Naive thymus-derived CD4-positive, alpha-beta T cell (primary cell): ENCODE measurements around the gene JAG2. TPM values are rescaled to one million over a fixed set of nuclear protein-coding genes. Genes with fewer than 3 reads are reported as not detected.

Source experiments
- ATAC-seq: fragments of 150-1000 bp; cut with Tn5 transposase; 2 replicates; pipeline ENCODE4 v1.10.0; 2021; ENCODE audit warnings: mild to moderate bottlenecking, moderate library complexity
- CTCF ChIA-PET: fragments of 350-600 bp; sonication (Branson Sonifier 250); formaldehyde crosslinking; loops from one replicate; lab custom pipeline; 2021; ENCODE audit warnings: antibody characterized with exemption; lab: Charles Lee
- POLR2A ChIA-PET: fragments of 350-600 bp; sonication (Branson Sonifier 250); formaldehyde crosslinking; loops from one replicate; lab custom pipeline; 2021; ENCODE audit warnings: antibody characterized with exemption, inconsistent platforms; lab: Charles Lee
- DNase-seq, 9 donors: peaks; one replicate each; pipeline versions ENCODE4 v3.0.0 to v3.0.0-alpha.2; 2020 to 2022; ENCODE audit warnings: mixed read lengths in 1 of 9
- H3K27ac ChIP-seq: one replicate; pipeline ENCODE4 v1.7.0; 2013; ENCODE audit warnings: mild to moderate bottlenecking, low read depth, low read length, moderate library complexity
- H3K27me3 ChIP-seq, 2 donors: one replicate each; pipeline ENCODE4 v1.7.0; 2013; ENCODE audit warnings: low read length in 2 of 2, mild to moderate bottlenecking in 2 of 2, moderate library complexity in 2 of 2; ENCODE audit not compliant: control insufficient read depth in 2 of 2, insufficient read depth in 2 of 2
- H3K36me3 ChIP-seq, 3 experiments: 1 replicate in 2 of 3; 2 replicates in 1 of 3; pipeline ENCODE4 v1.7.0; 2013; ENCODE audit warnings: low read length in 3 of 3, mild to moderate bottlenecking in 3 of 3, moderate library complexity in 1 of 3; ENCODE audit not compliant: insufficient read depth in 3 of 3, control insufficient read depth in 2 of 3
- H3K4me1 ChIP-seq, 2 donors: one replicate each; pipeline ENCODE4 v1.7.0; 2013; ENCODE audit warnings: low read length in 2 of 2, mild to moderate bottlenecking in 2 of 2, moderate library complexity in 1 of 2; ENCODE audit not compliant: control insufficient read depth in 2 of 2, insufficient read depth in 2 of 2
- H3K4me3 ChIP-seq: 2 replicates; pipeline ENCODE4 v1.7.0; 2013; ENCODE audit warnings: mild to moderate bottlenecking, low read length
- H3K9me3 ChIP-seq, 3 experiments: 1 replicate in 2 of 3; 2 replicates in 1 of 3; pipeline ENCODE4 v1.7.0; 2013; ENCODE audit warnings: low read length in 3 of 3; ENCODE audit not compliant: control insufficient read depth in 2 of 3
- H3K27ac Mint-ChIP-seq, 9 donors: one replicate each; pipeline ENCODE4 v1.8.0; 2020 to 2022; ENCODE audit warnings: mixed read lengths in 9 of 9, mild to moderate bottlenecking in 8 of 9, moderate library complexity in 5 of 9, inconsistent platforms in 2 of 9
- H3K27me3 Mint-ChIP-seq, 5 donors: one replicate each; pipeline ENCODE4 v1.8.0; 2021 to 2022; ENCODE audit warnings: mixed read lengths in 5 of 5, mild to moderate bottlenecking in 1 of 5
- H3K36me3 Mint-ChIP-seq, 5 donors: one replicate each; pipeline ENCODE4 v1.8.0; 2020 to 2022; ENCODE audit warnings: mixed read lengths in 5 of 5, mild to moderate bottlenecking in 3 of 5, inconsistent platforms in 1 of 5
- H3K4me1 Mint-ChIP-seq, 7 donors: one replicate each; pipeline ENCODE4 v1.8.0; 2020 to 2022; ENCODE audit warnings: mixed read lengths in 7 of 7, mild to moderate bottlenecking in 3 of 7, inconsistent platforms in 1 of 7
- H3K4me3 Mint-ChIP-seq, 10 donors: one replicate each; pipeline ENCODE4 v1.8.0; 2020 to 2022; ENCODE audit warnings: mild to moderate bottlenecking in 10 of 10, mixed read lengths in 10 of 10, moderate library complexity in 6 of 10, inconsistent platforms in 2 of 10
- H3K9me3 Mint-ChIP-seq, 11 donors: one replicate each; pipeline ENCODE4 v1.8.0; 2020 to 2022; ENCODE audit warnings: mixed read lengths in 11 of 11, mild to moderate bottlenecking in 4 of 11, inconsistent platforms in 1 of 11, moderate library complexity in 1 of 11
- intact Hi-C, 2 donors: fragments of 100-400 bp; cut with micrococcal nuclease; formaldehyde crosslinking; loops; one replicate each; pipeline ENCODE4 v1.15.1; 2023
- polyA plus RNA-seq, 2 donors: library from polyadenylated mRNA; unstranded; fragments of 300-500 nt; fragmentation: Illumina TruSeq; gene quantifications; one replicate each; pipeline ENCODE4 v1.2.3, GENCODE V29; 2021
- total RNA-seq, 6 experiments: library from RNA in 5 of 6; stranded (reverse) in 5 of 6; gene quantifications; 1 replicate in 5 of 6; 2 replicates in 1 of 6; pipeline ENCODE4 v1.2.3 and lab custom pipeline; 2021 to 2026

The JAG2 gene
- total and polyA plus RNA-seq, 7 experiments from 2014 or later = 0.21 to 5.7 (median 1.3) TPM; not detected in 1

GRCh38 chr14:105146976-105147635 lies 21.5 kb downstream of the JAG2 start:
- ATAC-seq = no peak
- Mint-ChIP-seq H3K27me3 (no peaks in the 10 kb centered on the region), H3K36me3 (no peaks in the 10 kb centered on the region), H3K4me3 (no peak overlapping the region), H3K27ac (no peak overlapping the region), H3K9me3 (no peaks in the 10 kb centered on the region), H3K4me1 (no peaks in the 10 kb centered on the region)
- Histone ChIP-seq H3K36me3 (no peaks in the 10 kb centered on the region), H3K4me1 (no peaks in the 10 kb centered on the region), H3K4me3 (no peak overlapping the region), H3K27me3 (no peaks in the 10 kb centered on the region), H3K27ac (no peak overlapping the region), H3K9me3 (no peaks in the 10 kb centered on the region)
- intact Hi-C loops = no loop called here
- ChIA-PET POLR2A (no interaction called here), CTCF (no interaction called here)
- DNase-seq = no peak

- Histone ChIP-seq H3K36me3 (no peaks in the 10 kb centered on the region), H3K4me3 (no peak overlapping the region), H3K27me3 (no peaks in the 10 kb centered on the region), H3K27ac (no peak overlapping the region), H3K9me3 (no peaks in the 10 kb centered on the region), H3K4me1 (no peaks in the 10 kb centered on the region)
- H3K4me1 Mint-ChIP-seq = no peaks in the 10 kb centered on the region
- no peaks in the 10 kb centered on the region for H3K27me3 Mint-ChIP-seq
- POLR2A ChIA-PET = no interaction called here
- intact Hi-C loops = no loop called here
- no peak overlapping the region for H3K4me3 Mint-ChIP-seq
- ATAC-seq (no peak), DNase-seq (peak in 1 of 9 donors; percentile 4)
- H3K27ac Mint-ChIP-seq = no peak overlapping the region
- CTCF ChIA-PET = no interaction called here
- peaks cover 0 to 2% (median 0%) of the 10 kb centered on the region in 11 donors for H3K9me3 Mint-ChIP-seq
- H3K36me3 Mint-ChIP-seq = peaks cover 0 to 2% (median 0%) of the 10 kb centered on the region in 5 donors
These were observed 22.2 kb downstream of the JAG2 start for GRCh38 chr14:105146181-105146975.

DNA sequence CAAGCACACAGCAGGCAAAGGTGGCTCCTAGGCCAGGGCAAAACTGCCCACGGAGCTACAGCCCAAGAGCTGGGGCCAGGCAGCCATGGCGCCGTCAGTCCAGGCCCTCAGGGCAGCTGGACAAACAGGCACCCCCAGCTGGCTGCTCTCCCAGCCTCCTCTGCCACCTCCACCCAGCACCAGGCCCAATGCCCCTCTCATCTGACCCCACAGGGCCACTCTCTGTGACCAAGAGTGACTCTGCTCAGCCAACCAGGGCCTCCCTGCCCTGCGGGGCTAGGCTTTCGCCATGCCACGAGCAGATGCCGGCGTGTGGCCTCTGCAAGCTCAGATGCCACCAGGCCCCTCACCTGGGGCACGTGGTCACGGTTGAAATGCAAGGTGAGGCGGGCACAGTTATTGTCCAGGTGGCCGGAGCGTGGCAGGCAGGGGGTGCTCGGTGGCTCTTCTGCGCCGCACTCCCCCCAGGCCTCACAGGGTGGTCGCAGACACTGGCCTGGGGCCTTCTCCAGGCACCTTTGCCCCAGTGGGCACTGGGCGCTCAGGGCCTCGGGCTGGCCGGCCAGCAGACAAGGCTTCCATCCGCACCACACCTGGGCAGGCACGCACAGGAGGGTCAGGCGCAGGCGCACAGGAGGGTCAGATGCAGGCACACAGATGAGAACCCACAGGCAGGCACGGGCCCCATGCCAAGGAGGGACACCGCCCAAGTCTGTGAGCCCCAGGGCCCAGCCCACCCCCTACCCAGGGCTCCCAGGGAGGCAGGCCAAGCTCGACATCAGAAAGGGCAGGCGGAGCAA lies 23.0 kb downstream of the JAG2 start:
- Mint-ChIP-seq H3K4me1 (no peaks in the 10 kb centered on the region), H3K27me3 (no peaks in the 10 kb centered on the region), H3K36me3 (peaks cover 0 to 5% (median 0%) of the 10 kb centered on the region in 5 donors), H3K4me3 (no peak overlapping the region), H3K27ac (no peak overlapping the region), H3K9me3 (peaks cover 0 to 10% (median 0%) of the 10 kb centered on the region in 11 donors)
- peaks cover 0 to 2% (median 0%) of the 10 kb centered on the region in 3 experiments for H3K9me3 ChIP-seq
- no peaks in the 10 kb centered on the region for H3K4me1 ChIP-seq
- intact Hi-C loops = no loop called here
- CTCF ChIA-PET = no interaction called here
- ATAC-seq (no peak), DNase-seq (peak in 1 of 9 donors; percentile 7)
- no peaks in the 10 kb centered on the region for H3K27me3 ChIP-seq
- H3K36me3 ChIP-seq = no peaks in the 10 kb centered on the region
- H3K4me3 ChIP-seq = no peak overlapping the region
- no peak overlapping the region for H3K27ac ChIP-seq
- POLR2A ChIA-PET = no interaction called here

DNA sequence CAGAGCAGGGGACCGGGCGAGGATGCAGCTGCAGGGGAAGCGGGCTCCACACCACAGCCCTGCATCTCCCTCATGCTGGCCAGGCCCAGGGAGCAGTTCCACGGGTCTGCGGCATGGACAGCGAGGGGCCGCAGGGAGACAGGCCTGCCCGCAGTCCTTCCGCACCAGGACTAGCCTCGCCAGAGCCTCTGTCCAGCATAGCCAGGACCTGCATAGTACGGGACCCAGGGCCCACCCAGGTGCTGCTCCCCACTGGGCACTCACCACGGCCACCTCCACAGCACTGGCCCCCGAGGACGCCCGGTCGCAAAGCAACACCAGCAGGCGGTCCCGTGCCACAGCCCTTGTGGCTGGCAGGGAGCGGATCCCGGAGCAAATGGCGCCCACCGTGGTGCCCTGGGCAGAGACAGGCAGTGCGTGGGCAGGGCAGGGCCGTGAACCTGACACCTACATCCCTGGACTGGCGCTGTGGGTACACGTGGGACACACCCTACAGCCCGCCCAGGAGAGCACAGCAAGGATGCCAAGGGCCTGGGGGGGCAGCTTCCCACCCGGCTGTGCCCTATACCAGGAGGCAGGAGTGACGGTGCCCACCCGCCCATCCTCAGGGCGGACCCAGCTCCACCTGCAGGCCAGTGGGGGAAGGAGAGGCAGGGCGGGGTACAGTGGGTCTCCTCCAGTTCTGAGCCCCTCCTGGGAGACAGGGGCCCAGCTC lies 23.8 kb downstream of the JAG2 start:
- H3K27ac ChIP-seq = no peak overlapping the region
- Mint-ChIP-seq H3K27me3 (no peaks in the 10 kb centered on the region), H3K4me3 (no peak overlapping the region), H3K9me3 (peaks cover 0 to 18% (median 3%) of the 10 kb centered on the region in 11 donors), H3K4me1 (no peaks in the 10 kb centered on the region), H3K27ac (no peak overlapping the region), H3K36me3 (peaks cover 0 to 9% (median 0%) of the 10 kb centered on the region in 5 donors)
- no peaks in the 10 kb centered on the region for H3K4me1 ChIP-seq
- POLR2A ChIA-PET = no interaction called here
- CTCF ChIA-PET = no interaction called here
- peaks cover 0 to 9% (median 0%) of the 10 kb centered on the region in 3 experiments for H3K9me3 ChIP-seq
- H3K36me3 ChIP-seq = no peaks in the 10 kb centered on the region
- DNase-seq (peak in 1 of 9 donors; percentile 4), ATAC-seq (no peak)
- intact Hi-C loops = no loop called here
- no peaks in the 10 kb centered on the region for H3K27me3 ChIP-seq
- H3K4me3 ChIP-seq = no peak overlapping the region

DNA sequence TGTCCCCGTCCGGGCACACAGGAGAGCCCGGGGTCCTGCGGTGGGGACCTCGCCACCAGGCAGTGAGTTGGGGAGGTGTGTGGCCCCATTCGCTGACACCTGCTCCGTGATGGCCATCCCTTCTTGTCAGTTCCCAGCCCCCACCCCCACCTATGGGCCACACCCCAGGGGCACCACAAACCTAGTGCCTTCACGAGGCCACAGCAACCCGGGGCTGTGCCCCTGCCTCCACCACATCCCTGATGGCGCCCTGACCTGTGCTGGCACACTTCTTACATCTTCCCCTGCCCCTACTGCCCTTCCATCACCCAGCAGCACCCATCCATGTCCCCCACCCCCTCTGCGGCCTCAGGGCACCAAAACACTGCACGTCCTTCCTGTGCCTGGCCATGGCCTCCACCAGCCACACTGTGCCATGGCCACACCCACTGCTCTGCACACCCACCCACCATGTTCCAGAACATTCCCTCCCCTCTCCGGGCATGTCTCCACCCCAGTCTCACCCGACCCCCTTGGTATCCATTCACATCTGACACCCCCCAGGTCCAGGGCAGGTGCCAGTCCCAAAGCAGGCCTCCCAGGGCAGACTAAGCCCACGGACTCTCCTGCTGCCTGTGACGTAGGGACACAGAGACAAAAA lies 24.4 kb downstream of the JAG2 start:
- ATAC-seq (no peak), DNase-seq (peak in 1 of 9 donors; percentile 5)
- Histone ChIP-seq H3K27ac (no peak overlapping the region), H3K27me3 (no peaks in the 10 kb centered on the region), H3K36me3 (no peaks in the 10 kb centered on the region), H3K9me3 (peaks cover 0 to 15% (median 0%) of the 10 kb centered on the region in 3 experiments), H3K4me3 (no peak overlapping the region), H3K4me1 (no peaks in the 10 kb centered on the region)
- peaks cover 0 to 22% (median 4%) of the 10 kb centered on the region in 11 donors for H3K9me3 Mint-ChIP-seq
- no peaks in the 10 kb centered on the region for H3K27me3 Mint-ChIP-seq
- intact Hi-C loops = no loop called here
- peaks cover 0 to 10% (median 0%) of the 10 kb centered on the region in 5 donors for H3K36me3 Mint-ChIP-seq
- H3K4me1 Mint-ChIP-seq = no peaks in the 10 kb centered on the region
- no peak overlapping the region for H3K4me3 Mint-ChIP-seq
- POLR2A ChIA-PET = no interaction called here
- CTCF ChIA-PET = no interaction called here
- no peak overlapping the region for H3K27ac Mint-ChIP-seq
